ENCODE data around the gene ERO1B. TPM values are rescaled to one million over a fixed set of nuclear protein-coding genes. Genes with fewer than 3 reads are reported as not detected.

Gene ERO1B
- total RNA-seq, 1 donor from 2014 or later: 3.0 TPM

DNA sequence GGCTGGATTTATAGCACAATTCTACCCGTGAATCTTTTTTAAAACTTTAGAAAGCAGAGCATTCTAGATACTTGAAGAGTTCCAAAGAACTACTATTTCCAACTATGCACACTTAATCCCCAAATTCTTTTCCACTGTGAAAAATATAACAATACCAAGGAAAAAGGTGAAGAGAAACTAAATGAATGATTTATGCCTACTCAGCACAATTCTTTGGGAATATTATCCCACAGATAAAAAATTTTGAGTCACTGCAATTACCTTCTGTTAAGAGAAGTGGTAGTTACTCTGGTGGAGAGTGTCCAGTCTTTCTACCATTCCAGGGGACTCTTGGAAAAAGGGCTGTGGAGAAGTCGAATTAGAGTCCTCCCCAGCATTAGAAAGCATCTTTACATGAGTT is 39.2 kb downstream of the ERO1B start:
- H3K27me3 Mint-ChIP-seq (ENCODE audit: unreplicated experiment): no peaks in the 10 kb centered on the region
- no peaks in the 10 kb centered on the region for H3K36me3 Mint-ChIP-seq (ENCODE audit: unreplicated experiment)

DNA sequence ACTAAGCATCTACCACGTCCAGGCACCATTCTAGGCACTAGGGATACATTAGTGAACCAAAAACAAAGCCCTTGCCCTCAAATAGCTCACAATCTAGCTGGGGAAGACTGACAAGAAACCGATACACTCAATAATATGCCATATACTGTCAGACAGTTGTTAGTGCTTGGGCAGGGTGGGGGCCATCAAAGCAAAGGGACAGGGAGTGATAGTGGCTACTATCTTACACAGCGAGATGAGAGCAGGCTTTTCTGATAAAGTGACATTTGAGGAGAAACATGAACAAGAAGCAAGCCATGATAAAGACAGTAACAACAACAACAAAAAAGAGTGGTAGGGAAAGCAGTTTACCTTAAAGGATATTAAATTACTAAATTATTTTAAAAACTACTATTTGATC is 41.1 kb downstream of the ERO1B start:
- no peaks in the 10 kb centered on the region for H3K4me1 Mint-ChIP-seq (ENCODE audit: low read depth, unreplicated experiment)
- no peak for DNase-seq
- no peaks in the 10 kb centered on the region for H3K27me3 Mint-ChIP-seq (ENCODE audit: unreplicated experiment)
- no peak overlapping the region for H3K27ac Mint-ChIP-seq (ENCODE audit: unreplicated experiment)
- H3K36me3 Mint-ChIP-seq (ENCODE audit: unreplicated experiment): no peaks in the 10 kb centered on the region
- H3K9me3 Mint-ChIP-seq (ENCODE audit: unreplicated experiment): peaks cover 1% of the 10 kb centered on the region
- TF ChIP-seq, protein P1, sequence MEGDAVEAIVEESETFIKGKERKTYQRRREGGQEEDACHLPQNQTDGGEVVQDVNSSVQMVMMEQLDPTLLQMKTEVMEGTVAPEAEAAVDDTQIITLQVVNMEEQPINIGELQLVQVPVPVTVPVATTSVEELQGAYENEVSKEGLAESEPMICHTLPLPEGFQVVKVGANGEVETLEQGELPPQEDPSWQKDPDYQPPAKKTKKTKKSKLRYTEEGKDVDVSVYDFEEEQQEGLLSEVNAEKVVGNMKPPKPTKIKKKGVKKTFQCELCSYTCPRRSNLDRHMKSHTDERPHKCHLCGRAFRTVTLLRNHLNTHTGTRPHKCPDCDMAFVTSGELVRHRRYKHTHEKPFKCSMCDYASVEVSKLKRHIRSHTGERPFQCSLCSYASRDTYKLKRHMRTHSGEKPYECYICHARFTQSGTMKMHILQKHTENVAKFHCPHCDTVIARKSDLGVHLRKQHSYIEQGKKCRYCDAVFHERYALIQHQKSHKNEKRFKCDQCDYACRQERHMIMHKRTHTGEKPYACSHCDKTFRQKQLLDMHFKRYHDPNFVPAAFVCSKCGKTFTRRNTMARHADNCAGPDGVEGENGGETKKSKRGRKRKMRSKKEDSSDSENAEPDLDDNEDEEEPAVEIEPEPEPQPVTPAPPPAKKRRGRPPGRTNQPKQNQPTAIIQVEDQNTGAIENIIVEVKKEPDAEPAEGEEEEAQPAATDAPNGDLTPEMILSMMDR (IDR thresholded peaks at IDR 0.05; ENCODE audit: partially characterized antibody, unreplicated experiment): no peak
- H3K4me3 Mint-ChIP-seq (ENCODE audit: unreplicated experiment): no peak overlapping the region

More for the DNA sequence above, 39.2 kb downstream of the ERO1B start:
- no peak overlapping the region for H3K4me3 Mint-ChIP-seq (ENCODE audit: unreplicated experiment)
- peaks cover 1% of the 10 kb centered on the region for H3K9me3 Mint-ChIP-seq (ENCODE audit: unreplicated experiment)
- H3K4me1 Mint-ChIP-seq (ENCODE audit: low read depth, unreplicated experiment): no peaks in the 10 kb centered on the region
- TF ChIP-seq, protein P1 (IDR thresholded peaks at IDR 0.05; ENCODE audit: partially characterized antibody, unreplicated experiment): no peak
- H3K27ac Mint-ChIP-seq (ENCODE audit: unreplicated experiment): no peak overlapping the region
- DNase-seq: no peak

DNA sequence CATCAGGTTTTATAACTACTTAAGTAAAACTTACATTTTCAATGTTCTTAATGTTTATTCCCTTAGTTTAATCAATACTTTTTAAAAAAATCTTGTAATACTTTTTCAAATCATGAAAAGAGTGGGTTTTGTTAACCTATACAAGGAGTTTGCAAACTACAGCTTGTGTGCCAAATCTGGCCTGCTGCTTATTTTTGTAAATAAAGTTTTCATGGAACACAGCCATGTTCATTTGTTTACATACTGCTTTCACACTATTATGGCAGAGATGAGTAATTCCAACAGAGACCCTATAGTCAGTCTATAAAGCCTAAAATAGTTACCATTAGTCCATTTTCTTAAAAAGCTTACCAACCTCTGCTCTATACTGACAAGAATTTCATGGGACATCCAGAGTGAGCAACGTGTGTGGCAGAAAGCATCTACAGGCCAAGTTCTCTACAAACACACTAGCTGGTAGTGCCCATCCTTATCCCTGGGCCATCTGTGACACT is 42.6 kb downstream of the ERO1B start:
- Mint-ChIP-seq H3K27ac (ENCODE audit: unreplicated experiment) (no peak overlapping the region), H3K4me1 (ENCODE audit: low read depth, unreplicated experiment) (no peaks in the 10 kb centered on the region), H3K4me3 (ENCODE audit: unreplicated experiment) (no peak overlapping the region), H3K9me3 (ENCODE audit: unreplicated experiment) (peaks cover 1% of the 10 kb centered on the region), H3K36me3 (ENCODE audit: unreplicated experiment) (no peaks in the 10 kb centered on the region), H3K27me3 (ENCODE audit: unreplicated experiment) (no peaks in the 10 kb centered on the region)
- TF ChIP-seq, protein P1 (IDR thresholded peaks at IDR 0.05; ENCODE audit: partially characterized antibody, unreplicated experiment): no peak
- no peak for DNase-seq

DNA sequence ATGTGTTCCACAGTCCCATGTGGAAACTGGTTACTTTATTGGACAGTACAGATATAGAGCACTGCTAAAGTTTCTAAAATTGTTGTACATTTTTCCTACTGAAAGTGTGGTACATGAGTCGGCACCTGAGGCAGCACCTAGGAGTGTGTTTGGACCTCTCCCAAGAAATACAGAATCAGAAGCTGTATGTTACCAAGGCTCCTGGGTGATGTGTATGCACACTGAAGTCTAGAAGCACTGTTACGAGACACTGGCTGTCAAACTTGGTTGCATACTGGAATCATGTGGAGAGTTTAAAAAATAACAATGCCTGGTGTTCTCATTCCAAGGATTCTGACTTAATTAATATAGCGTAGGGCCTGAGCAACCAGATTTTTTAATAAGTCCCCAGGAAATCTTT is 46.6 kb downstream of the ERO1B start:
- no peaks in the 10 kb centered on the region for H3K36me3 Mint-ChIP-seq (ENCODE audit: unreplicated experiment)
- no peaks in the 10 kb centered on the region for H3K4me1 Mint-ChIP-seq (ENCODE audit: low read depth, unreplicated experiment)
- no peak overlapping the region for H3K27ac Mint-ChIP-seq (ENCODE audit: unreplicated experiment)
- no peak overlapping the region for H3K4me3 Mint-ChIP-seq (ENCODE audit: unreplicated experiment)
- DNase-seq: no peak
- peaks cover 1% of the 10 kb centered on the region for H3K9me3 Mint-ChIP-seq (ENCODE audit: unreplicated experiment)
- H3K27me3 Mint-ChIP-seq (ENCODE audit: unreplicated experiment): no peaks in the 10 kb centered on the region
- TF ChIP-seq, protein P1 (IDR thresholded peaks at IDR 0.05; ENCODE audit: partially characterized antibody, unreplicated experiment): no peak

DNA sequence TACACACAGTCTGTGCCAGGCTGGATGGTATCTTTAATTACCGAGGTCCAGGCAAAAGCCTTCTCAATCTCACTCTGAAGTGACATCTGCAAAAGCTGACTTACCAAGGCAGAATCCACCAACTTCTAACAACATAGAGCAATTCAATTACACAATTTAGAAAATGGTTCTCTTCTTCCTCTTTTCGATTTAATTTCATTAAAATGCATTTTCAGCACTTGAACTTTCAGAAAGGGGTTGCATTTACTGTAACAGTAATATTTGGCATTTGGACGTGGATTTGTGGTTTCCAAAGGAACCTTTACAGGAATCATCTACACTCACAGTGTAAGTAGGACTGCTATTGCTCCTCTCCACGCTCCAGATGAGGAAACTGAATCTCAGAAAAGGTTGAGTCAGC is 53.3 kb downstream of the ERO1B start:
- no peaks in the 10 kb centered on the region for H3K36me3 Mint-ChIP-seq (ENCODE audit: unreplicated experiment)
- H3K27ac Mint-ChIP-seq (ENCODE audit: unreplicated experiment): no peak overlapping the region
- DNase-seq: no peak
- no peaks in the 10 kb centered on the region for H3K27me3 Mint-ChIP-seq (ENCODE audit: unreplicated experiment)
- H3K4me3 Mint-ChIP-seq (ENCODE audit: unreplicated experiment): no peak overlapping the region
- peaks cover under 1% of the 10 kb centered on the region for H3K4me1 Mint-ChIP-seq (ENCODE audit: low read depth, unreplicated experiment)
- no peaks in the 10 kb centered on the region for H3K9me3 Mint-ChIP-seq (ENCODE audit: unreplicated experiment)
- TF ChIP-seq, protein P1 (IDR thresholded peaks at IDR 0.05; ENCODE audit: partially characterized antibody, unreplicated experiment): no peak
